ENCODE results near the gene MAP3K10.

Gene MAP3K10

DNA sequence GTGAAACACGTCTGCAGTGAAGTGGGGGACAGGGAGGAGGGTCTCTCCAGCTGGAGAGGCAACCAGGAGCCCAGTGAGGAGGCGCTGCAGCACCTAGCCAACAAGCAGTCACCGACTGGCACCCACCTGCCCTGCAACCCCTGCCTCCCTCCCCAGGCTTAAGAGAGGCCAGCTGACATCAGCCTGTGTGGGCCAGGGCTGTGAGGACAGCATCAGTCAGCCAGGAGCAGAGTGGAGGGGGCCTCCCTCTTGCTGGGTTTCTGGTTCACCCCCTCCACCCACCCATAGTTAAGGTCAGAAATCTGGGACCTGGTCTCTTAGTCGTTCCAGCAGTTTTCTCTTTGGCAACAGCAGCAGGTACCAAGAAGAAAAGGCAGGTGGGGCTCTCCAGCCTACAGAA lies 60.8 kb downstream of the MAP3K10 start:
- DNase-seq: no peak

DNA sequence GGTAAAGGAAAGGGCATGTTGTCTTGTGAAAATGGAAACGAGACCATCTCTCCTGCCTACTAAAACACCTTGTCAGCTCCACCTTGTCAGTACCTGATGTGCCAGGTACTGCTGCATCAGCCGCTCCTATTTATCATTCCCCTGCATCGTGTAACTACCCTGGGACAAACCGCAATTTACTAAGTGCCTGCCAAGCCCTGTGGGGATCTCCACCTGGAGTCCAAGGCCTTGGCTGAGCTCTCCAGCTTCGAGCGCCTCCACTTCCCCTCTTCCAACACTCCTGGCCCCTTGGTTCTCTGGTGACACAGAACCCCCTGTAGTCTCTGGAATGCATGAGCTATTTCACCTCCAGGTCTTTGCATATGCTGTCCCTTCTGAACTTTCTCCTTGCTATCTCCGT lies 61.2 kb downstream of the MAP3K10 start:
- DNase-seq: no peak

DNA sequence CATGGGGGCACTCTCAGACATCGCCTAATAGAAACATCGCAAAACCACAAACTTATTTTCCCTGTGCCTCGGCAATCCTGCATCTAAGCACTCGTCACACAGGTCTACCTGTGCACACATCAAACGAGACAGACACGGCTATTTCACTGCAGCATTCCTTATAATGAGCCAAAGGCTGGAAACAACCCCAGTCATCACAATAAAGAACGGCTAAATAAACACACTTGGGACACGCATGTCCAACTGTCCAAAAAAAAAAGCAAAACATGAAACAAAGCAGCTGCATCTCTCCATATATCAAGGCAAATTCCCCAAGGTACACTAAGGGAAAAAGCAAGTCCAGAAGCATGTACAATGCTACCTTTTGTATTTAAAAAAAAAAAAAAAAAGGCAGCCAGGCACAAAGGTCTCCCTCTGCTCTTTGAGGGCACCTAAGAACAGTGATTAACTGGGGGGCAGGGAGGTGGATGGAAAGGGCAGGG lies 62.4 kb downstream of the MAP3K10 start:
- DNase-seq: no peak

DNA sequence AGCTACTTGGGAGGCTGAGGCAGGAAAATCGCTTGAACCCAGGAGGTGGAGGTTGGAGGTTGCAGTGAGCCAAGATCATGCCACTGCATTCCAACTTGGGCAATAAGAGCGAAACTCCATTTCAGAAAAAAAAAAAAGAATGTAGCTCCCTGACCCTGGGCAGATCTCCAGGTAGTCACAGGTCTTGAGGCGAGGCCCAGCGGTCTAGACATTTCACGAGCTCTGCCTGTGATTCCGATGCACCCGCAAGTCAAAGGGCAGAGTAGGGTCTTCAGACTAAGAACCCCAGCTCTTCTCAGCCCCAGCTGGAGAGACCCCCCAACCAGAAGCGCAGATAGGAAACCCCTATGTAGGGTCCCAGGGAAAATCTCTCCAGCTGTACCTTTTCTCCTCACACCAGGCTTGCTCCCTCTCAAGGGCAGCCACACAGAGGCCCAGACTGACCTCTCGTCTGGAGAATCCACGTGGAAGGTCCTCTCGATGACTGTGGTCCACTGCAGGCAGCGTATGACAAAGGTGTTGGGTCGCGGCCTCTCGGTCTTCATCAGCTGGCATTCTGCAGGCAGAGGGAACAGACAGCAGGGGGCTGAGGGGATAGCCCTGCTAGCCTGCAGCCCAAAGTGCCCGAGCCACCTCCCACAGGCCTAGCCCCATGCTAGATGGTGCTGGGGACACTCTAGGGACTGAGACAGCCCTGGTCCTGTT lies 63.6 kb downstream of the MAP3K10 start:
- no peak for DNase-seq

DNA sequence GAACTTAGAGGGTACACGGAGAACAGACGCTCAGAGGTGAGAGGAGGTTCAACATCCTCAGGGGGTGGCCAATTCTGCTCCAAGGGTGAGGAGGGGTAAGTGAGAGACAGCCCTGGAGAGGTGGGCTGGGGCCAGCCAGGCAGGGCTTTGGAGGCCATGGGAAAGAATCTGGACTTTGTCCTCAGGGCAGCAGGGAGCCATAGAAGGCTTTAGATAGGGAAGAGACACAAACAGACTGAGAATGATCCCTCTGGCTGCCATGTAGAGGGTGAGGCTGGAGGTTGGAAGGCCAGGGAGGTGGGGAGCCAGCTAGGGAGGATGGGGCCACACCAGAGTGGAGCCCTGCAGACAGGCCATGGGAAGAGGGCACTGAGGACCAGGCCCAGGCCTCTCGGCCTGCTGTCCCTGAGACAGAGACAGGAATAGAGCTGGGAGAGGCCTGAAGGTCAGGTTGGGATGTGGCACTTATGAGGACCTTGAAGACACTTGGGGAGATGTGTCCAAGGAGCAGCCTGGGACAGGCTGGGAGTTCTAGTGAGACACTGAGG lies 64.5 kb downstream of the MAP3K10 start:
- DNase-seq: no peak

DNA sequence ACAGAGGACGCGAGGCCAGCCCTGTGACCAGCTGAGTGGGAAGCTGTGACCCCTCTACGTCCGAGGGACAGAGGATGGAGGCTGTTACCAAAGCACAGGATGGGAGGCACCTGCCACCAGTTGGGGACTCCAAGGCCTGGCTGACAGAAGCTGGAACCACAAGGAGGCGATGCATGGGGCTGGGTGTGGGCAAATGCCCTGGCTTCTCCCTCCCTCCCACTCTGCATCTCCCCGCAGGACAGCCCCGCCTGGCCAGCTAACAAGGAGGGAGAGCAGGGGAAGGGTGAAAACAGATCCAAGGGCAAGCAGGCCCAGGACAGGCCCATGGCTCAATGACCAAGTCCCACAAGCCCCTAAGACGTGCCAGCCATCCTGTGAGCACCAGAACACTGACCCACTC lies 65.3 kb downstream of the MAP3K10 start:
- no peak for DNase-seq

DNA sequence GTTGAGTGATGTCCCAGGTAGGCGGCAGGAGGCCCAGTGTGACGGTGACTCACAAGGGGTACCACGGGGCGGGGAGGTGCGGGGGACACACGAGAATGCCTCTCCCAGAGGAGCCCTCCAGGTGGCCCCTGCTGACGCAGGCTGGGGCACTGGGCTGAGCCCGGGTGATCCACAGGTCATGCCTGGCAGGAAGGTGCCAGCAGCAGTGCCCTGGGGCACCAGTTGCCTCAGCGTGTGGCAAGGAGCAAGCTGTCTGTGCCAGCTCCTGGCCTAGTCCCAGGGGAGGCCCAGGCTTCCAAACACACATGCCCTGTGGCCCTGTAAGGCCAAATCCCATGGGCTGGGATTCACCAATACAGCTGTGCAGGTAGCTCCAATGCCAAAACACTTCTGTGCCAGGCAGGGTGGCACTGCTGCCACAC lies 65.9 kb downstream of the MAP3K10 start:
- DNase-seq: no peak

DNA sequence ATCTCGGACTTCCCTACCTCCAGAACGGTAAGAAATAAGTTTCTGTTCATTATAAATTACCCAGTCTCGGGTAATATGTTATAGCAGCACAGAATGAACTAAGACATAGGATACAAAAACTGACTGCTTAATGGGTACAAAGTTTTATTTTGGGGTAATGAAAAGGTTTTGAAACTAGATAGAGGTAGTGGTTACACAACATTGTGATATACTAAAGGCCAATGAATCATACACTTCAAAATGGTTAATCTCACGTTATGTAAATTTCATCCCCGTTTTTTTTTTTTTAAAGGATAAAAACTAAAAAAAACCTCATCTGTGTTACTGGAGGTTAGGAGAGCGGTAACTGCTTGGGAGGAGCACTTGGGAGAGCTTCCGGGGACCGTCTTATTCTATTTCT lies 70.4 kb downstream of the MAP3K10 start:
- DNase-seq: no peak

DNA sequence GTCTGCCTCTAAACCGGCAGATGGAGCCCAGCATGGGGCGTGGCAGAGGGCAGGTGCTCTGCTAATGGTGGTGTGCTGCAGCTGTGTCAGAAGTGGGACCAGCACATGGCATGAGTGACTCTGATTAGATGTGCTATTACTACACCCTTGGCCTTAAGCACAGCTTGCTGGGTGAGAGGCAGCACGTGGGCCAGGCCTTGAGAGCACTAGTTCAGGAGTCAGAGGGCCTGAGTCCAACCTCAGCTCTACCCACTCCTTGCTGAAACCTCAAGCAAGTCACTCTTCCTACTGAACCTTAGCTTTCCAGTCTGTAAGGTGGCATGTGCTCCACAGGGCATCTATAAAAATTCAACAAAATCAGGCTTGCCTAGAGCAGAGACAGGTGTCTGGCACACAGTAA lies 71.2 kb downstream of the MAP3K10 start:
- no peak for DNase-seq

DNA sequence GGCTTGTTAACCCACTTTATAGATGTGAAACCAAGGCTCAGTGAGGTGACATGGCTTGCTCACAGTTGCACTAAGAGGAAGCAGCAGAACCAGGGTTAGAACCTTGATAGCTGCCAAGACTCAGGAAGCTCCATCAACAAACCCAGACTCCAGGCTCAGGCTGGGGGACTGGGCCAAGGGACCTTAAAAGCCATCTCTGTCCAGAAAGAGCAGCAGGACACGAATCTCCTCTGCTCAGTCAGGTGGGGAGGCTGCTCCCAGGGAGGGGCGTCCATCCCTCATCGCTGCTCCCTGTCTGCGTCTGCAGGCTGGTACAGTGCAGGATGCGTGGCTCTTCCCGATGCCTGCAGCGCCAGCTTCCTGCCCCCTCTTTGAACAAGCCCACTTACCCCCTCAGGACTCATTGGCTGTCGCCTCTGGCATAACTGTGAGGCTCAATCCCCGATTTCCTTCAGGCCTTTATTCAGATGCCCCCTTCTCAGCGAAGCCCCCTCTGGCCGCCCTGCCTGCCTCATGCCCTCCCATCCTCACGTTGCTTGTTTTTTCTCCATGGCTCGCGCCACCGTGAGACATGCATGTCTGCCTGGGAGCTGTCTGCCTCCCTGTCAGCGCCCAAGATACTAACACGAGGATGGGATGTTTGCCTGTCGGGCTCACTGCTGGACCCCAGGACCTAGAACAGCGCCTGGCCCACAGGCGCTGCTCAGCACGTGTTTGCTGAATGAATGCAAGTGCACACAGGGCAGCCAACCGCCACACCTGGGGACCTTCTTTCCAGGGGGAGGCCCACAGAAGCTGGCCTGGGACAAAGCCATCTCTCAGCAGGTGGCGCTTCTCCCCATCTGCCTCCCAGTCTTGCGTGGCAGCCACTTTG lies 72.5 kb downstream of the MAP3K10 start:
- DNase-seq: no peak

DNA sequence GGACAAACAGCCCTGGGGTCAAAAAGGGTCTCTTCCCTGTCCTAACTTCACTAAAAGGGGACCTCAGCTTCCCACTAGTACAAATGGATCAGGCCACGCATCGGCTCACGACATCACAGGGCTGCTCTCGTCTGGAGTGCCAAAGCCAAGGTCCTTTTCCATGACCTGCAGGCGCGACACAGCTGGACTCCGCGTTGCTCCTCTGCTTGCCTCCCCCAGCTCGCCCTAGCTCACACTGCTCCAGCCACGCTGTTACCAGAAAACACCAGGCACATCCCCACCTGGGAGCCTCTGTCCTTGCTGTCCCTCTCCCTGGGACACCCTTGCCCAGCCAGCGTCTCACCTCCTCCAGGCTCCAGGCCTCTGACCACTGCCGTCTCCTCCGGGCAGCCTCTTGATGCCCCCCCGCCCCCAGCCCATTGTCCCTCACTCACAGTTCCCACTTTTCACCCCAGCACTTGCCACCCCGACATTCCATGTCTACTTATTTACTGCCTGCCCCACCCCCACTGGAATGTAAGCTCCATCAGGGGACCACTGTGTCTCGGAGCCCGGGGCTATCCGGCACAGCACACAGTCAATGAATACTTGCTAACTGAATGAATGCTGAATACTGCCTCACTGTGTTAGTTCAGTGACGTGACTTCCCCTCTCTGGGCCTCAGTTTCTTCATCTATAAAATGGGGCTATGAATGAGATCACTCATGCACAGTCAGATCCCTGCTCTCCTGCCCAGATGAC lies 73.3 kb downstream of the MAP3K10 start:
- DNase-seq: no peak
